K562 (cell line): ENCODE results near the gene KCNJ15. TPM values are rescaled to one million over a fixed set of nuclear protein-coding genes. Genes with fewer than 3 reads are reported as not detected.

Experiments
- ARID4B ChIP-seq: sonication (generic); formaldehyde crosslinking; IDR thresholded peaks from 2 replicates; pipeline ENCODE4 v1.8.0; 2022; ENCODE audit warnings: mild to moderate bottlenecking, missing genetic modification reagents
- BDP1 ChIP-seq: IDR thresholded peaks from 3 replicates; pipeline ENCODE4 v1.6.1; 2011; ENCODE audit not compliant: insufficient read length, insufficient read depth
- EWSR1 ChIP-seq: fragments of 450-650 bp; IDR thresholded peaks from 2 replicates; pipeline ENCODE4 v1.6.1; 2018; ENCODE audit warnings: borderline replicate concordance, mild to moderate bottlenecking, low read depth, moderate library complexity; ENCODE audit not compliant: partially characterized antibody
- FOS ChIP-seq: IDR thresholded peaks from 3 replicates; pipeline ENCODE4 v1.6.1; 2011; ENCODE audit not compliant: insufficient read length; ENCODE audit errors: extremely low read depth
- ILK ChIP-seq: fragments of 450-650 bp; IDR thresholded peaks from 2 replicates; pipeline ENCODE4 v1.6.1; 2016; ENCODE audit warnings: missing genetic modification characterization, low read depth, mild to moderate bottlenecking, missing compliant biosample characterization, moderate library complexity, borderline replicate concordance
- IRF9 ChIP-seq: fragments of 450-650 bp; IDR thresholded peaks from 2 replicates; pipeline ENCODE4 v1.6.1; 2016; ENCODE audit warnings: missing biosample characterization, missing genetic modification characterization
- L3MBTL2 ChIP-seq: fragments of 450-650 bp; IDR thresholded peaks from 2 replicates; pipeline ENCODE4 v1.6.1; 2016; ENCODE audit warnings: mild to moderate bottlenecking, moderate library complexity
- NFE2 ChIP-seq: IDR thresholded peaks from 2 replicates; pipeline ENCODE4 v1.6.1; 2014; ENCODE audit warnings: antibody characterized with exemption, low read depth
- PKNOX1 ChIP-seq: fragments of 450-650 bp; IDR thresholded peaks from 2 replicates; pipeline ENCODE4 v1.6.1; 2016
- PTRF ChIP-seq: fragments of 450-650 bp; IDR thresholded peaks from 2 replicates; pipeline ENCODE4 v1.6.1; 2016; ENCODE audit warnings: mild to moderate bottlenecking, missing genetic modification characterization, missing compliant biosample characterization
- RBBP5 ChIP-seq: fragments of 200-600 bp; sonication (generic); IDR thresholded peaks from 2 replicates; pipeline ENCODE4 v1.6.1; 2012; ENCODE audit warnings: borderline replicate concordance, mild to moderate bottlenecking, low read length, control low read depth, inconsistent platforms; ENCODE audit not compliant: insufficient read depth, poor library complexity, severe bottlenecking
- RFX5 ChIP-seq: IDR thresholded peaks from 2 replicates; pipeline ENCODE4 v1.6.1; 2011; ENCODE audit warnings: low read depth, mild to moderate bottlenecking, improper control_type of control experiment, low read length
- RHOXF2B ChIP-seq: fragments of 250-450 bp; sonication (Bioruptor Pico); conservative IDR thresholded peaks from 2 replicates; pipeline ENCODE4 v1.5.1; 2021
- SAP30 ChIP-seq: fragments of 200-600 bp; sonication (generic); IDR thresholded peaks from 2 replicates; pipeline ENCODE4 v1.6.1; 2012; ENCODE audit warnings: borderline replicate concordance, low read depth, mild to moderate bottlenecking, moderate library complexity, low read length, control low read depth, inconsistent platforms; ENCODE audit not compliant: insufficient read depth, poor library complexity, severe bottlenecking
- SMARCC2 ChIP-seq: fragments of 450-650 bp; IDR thresholded peaks from 2 replicates; pipeline ENCODE4 v1.6.1; 2017; ENCODE audit warnings: antibody characterized with exemption, moderate library complexity, mild to moderate bottlenecking, low read depth
- SP1 ChIP-seq: sonication (generic); formaldehyde crosslinking; IDR thresholded peaks from 2 replicates; pipeline ENCODE4 v1.8.1; 2022; ENCODE audit warnings: mild to moderate bottlenecking, missing genetic modification reagents
- TARDBP ChIP-seq: fragments of 450-650 bp; IDR thresholded peaks from 2 replicates; pipeline ENCODE4 v1.6.1; 2016
- TCF3 ChIP-seq: sonication (generic); formaldehyde crosslinking; IDR thresholded peaks from 2 replicates; pipeline ENCODE4 v1.4.0; 2020; ENCODE audit warnings: mild to moderate bottlenecking, missing genetic modification reagents
- XRCC4 ChIP-seq: IDR thresholded peaks from one replicate; pipeline ENCODE4 v1.6.1; 2011; ENCODE audit not compliant: insufficient read depth, insufficient read length; ENCODE audit errors: extremely low read depth
- ZBTB1 ChIP-seq: sonication (generic); formaldehyde crosslinking; IDR thresholded peaks from 2 replicates; pipeline ENCODE4 v1.8.1; 2023; ENCODE audit warnings: missing genetic modification reagents, low read depth, mild to moderate bottlenecking, borderline replicate concordance
- ZBTB7A ChIP-seq: IDR thresholded peaks from 2 replicates; pipeline ENCODE4 v1.6.1; 2011; ENCODE audit warnings: low read depth, mild to moderate bottlenecking, low read length, moderate library complexity, borderline replicate concordance; ENCODE audit not compliant: control insufficient read depth
- ZFPM2 ChIP-seq: fragments of 250-450 bp; sonication (Bioruptor Pico); IDR thresholded peaks from 2 replicates; pipeline ENCODE4 v1.5.1; 2022; ENCODE audit warnings: mild to moderate bottlenecking
- ZNF124 ChIP-seq: sonication (generic); formaldehyde crosslinking; IDR thresholded peaks from 2 replicates; pipeline ENCODE4 v1.8.1; 2022; ENCODE audit warnings: missing genetic modification reagents
- ZNF445 ChIP-seq: fragments of 250-450 bp; sonication (Bioruptor Pico); IDR thresholded peaks from 2 replicates; pipeline ENCODE4 v1.4.0; 2020; ENCODE audit warnings: low read depth, mild to moderate bottlenecking, moderate library complexity
- ZNF717 ChIP-seq: fragments of 250-450 bp; sonication (Bioruptor Pico); IDR thresholded peaks from 2 replicates; pipeline ENCODE4 v1.5.0; 2021
- polyA plus RNA-seq, 8 experiments: library from polyadenylated mRNA; depleted of rRNA in 4 of 8; stranded (reverse) in 5 of 8; unstranded in 3 of 8; fragments of >200 nt; fragmentation: Nextera tagmentation in 2 of 8; fragmentation: Illumina TruSeq in 1 of 8; extraction: Ambion mirVana in 2 of 8; extraction: Trizol in 1 of 8; gene quantifications; 2 replicates each; pipeline versions ENCODE4 v1.2.1 to v1.2.3, GENCODE V29; 2011 to 2014; ENCODE audit warnings: inconsistent platforms in 1 of 8, missing spikeins in 1 of 8
- total RNA-seq, 7 experiments: library from RNA; depleted of rRNA in 6 of 7; stranded (reverse); fragments of >200 nt in 6 of 7; fragmentation: Illumina TruSeq in 2 of 7; extraction: Trizol in 2 of 7; gene quantifications; 2 replicates each; pipeline versions ENCODE4 v1.2.1 to v1.2.3, GENCODE V29; 2011 to 2021; ENCODE audit warnings: low replicate concordance in 1 of 7

The KCNJ15 gene
- total and polyA plus RNA-seq, 9 of the 15 experiments (the other 6 are each of a cell fraction or from before 2014, with no cell fraction given): 0.20 to 3.0 (median 0.72) TPM; not detected in 1

GRCh38 chr21:38220270-38220737 lies 36.5 kb upstream of the KCNJ15 start (continued):
- no peak for TF ChIP-seq ZNF124
- TF ChIP-seq SP1: no peak
- TF ChIP-seq L3MBTL2: no peak
- no peak for TF ChIP-seq ILK (tag)
- no peak for TF ChIP-seq RBBP5
- TF ChIP-seq TARDBP: no peak
- TF ChIP-seq ZBTB7A: no peak
- no peak for TF ChIP-seq BDP1
- TF ChIP-seq ZBTB1 (CRISPR knock-in tag): no peak
- TF ChIP-seq TCF3 (CRISPR knock-in tag): peak; percentile 87
- no peak for TF ChIP-seq ZFPM2 (CRISPR knock-in tag)
- TF ChIP-seq SMARCC2: peak; percentile 63; the same call in 1 of the 2 replicates
- no peak for TF ChIP-seq EWSR1
- TF ChIP-seq PTRF (tag): no peak
- TF ChIP-seq NFE2: peak; percentile 50
- TF ChIP-seq IRF9: no peak
- TF ChIP-seq ZNF717 (CRISPR knock-in tag): no peak
- no peak for TF ChIP-seq RFX5
- TF ChIP-seq ARID4B: no peak
- TF ChIP-seq XRCC4: no peak
- no peak for TF ChIP-seq ZNF445 (CRISPR knock-in tag)
- no peak for TF ChIP-seq SAP30
- TF ChIP-seq RHOXF2B: no peak
- TF ChIP-seq PKNOX1: no peak
- no peak for TF ChIP-seq FOS
